ENCODE results near the gene CYCS.
A peak's percentile ranks its signal among the peaks of the same experiment; 100 is the strongest.

CYCS gene

DNA sequence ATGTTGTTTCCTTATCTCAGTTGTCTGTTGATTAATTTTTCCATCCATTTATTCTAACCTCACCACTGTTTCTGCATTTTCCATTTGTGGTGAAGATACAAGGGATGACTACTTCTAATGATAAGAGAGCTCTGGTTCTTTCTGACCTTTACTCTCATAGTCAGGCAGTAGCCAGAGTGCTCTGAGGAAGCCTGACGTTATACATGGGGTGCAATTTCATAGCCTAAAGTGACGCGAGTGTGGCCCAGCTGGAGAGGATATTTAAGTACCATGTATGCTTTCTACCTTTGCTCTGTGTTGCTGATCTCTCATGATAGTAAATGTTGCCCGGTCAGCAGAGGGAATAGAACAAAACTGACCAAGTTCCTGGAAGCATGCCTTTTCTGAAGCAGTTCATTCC lies 33.9 kb upstream of the CYCS start:
- Histone ChIP-seq H3K23ac (ENCODE audit: low read length) (no peak overlapping the region), H2AK5ac (ENCODE audit: low read length) (no peak overlapping the region), H2BK5ac (ENCODE audit: low read depth, low read length, poor library complexity) (peak overlapping the region; percentile 13), H3K27me3 (ENCODE audit: insufficient read depth, low read length) (no peaks in the 10 kb centered on the region), H3K4me2 (ENCODE audit: low read length) (no peak overlapping the region), H4K91ac (ENCODE audit: low read depth, low read length) (no peak overlapping the region), H3K27ac (ENCODE audit: low read depth, low read length) (no peak overlapping the region), H2BK120ac (ENCODE audit: insufficient read depth, low read length, poor library complexity) (no peak overlapping the region), H3K79me2 (ENCODE audit: control insufficient read depth, insufficient read depth, low read length, poor library complexity) (no peaks in the 10 kb centered on the region), H3K18ac (ENCODE audit: low read length) (no peak overlapping the region), H3K4me1 (ENCODE audit: control insufficient read depth in 1 of 2, insufficient read depth in 2 of 2, low read length in 2 of 2) (no peaks in the 10 kb centered on the region), H3K9ac (ENCODE audit: low read length) (no peak overlapping the region), H3K4me3 (ENCODE audit: low read depth, low read length) (no peak overlapping the region), H4K12ac (ENCODE audit: low read depth, low read length) (no peak overlapping the region), H3K79me1 (ENCODE audit: low read length) (no peaks in the 10 kb centered on the region), H3K14ac (ENCODE audit: low read length) (no peak overlapping the region), H3K9me3 (ENCODE audit: insufficient read depth, low read depth, low read length) (no peaks in the 10 kb centered on the region), H3K4ac (ENCODE audit: low read depth, low read length) (no peak overlapping the region), H4K8ac (ENCODE audit: low read depth, low read length) (no peak overlapping the region), H2AFZ (ENCODE audit: insufficient read depth, low read length, poor library complexity) (no peak overlapping the region), H2BK12ac (ENCODE audit: low read length) (no peak overlapping the region), H3K36me3 (ENCODE audit: control insufficient read depth in 1 of 2, insufficient read depth in 2 of 2, low read length in 2 of 2) (peaks cover 3 to 5% of the 10 kb centered on the region in 2 experiments)
- WGBS (ENCODE audit: extremely low coverage, insufficient coverage, insufficient read length): no CpG with 5 or more reads among the region's 4 CpGs
- DNase-seq: no peak

DNA sequence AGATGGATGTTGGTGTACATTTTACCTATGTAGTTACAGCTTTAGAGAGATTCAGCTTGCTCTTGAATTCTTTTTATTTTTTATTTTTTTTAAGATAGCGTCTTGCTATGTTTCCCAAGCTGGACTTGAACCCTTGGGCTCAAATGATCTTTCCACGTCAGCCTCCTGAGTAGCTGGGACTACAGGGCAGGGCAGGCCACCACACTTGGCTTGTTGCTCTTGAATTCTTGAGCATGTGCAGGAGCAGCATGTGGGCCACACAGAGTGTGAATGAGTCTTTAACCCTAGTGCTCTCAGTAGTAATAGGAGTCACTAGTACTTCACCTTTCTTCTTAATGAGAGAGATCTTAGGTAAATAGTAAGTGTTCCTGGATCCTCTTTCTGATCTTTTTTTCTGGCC lies 26.7 kb upstream of the CYCS start:
- Histone ChIP-seq H3K4me1 (ENCODE audit: control insufficient read depth in 1 of 2, insufficient read depth in 2 of 2, low read length in 2 of 2) (no peaks in the 10 kb centered on the region), H2BK5ac (ENCODE audit: low read depth, low read length, poor library complexity) (no peak overlapping the region), H2BK12ac (ENCODE audit: low read length) (no peak overlapping the region), H3K9ac (ENCODE audit: low read length) (no peak overlapping the region), H3K27me3 (ENCODE audit: insufficient read depth, low read length) (no peaks in the 10 kb centered on the region), H3K14ac (ENCODE audit: low read length) (no peak overlapping the region), H4K12ac (ENCODE audit: low read depth, low read length) (no peak overlapping the region), H4K91ac (ENCODE audit: low read depth, low read length) (no peak overlapping the region), H3K23ac (ENCODE audit: low read length) (no peak overlapping the region), H3K27ac (ENCODE audit: low read depth, low read length) (no peak overlapping the region), H3K4me2 (ENCODE audit: low read length) (no peak overlapping the region), H3K4me3 (ENCODE audit: low read depth, low read length) (no peak overlapping the region), H3K4ac (ENCODE audit: low read depth, low read length) (no peak overlapping the region), H3K79me1 (ENCODE audit: low read length) (no peaks in the 10 kb centered on the region), H3K18ac (ENCODE audit: low read length) (no peak overlapping the region), H3K79me2 (ENCODE audit: control insufficient read depth, insufficient read depth, low read length, poor library complexity) (no peaks in the 10 kb centered on the region), H2BK120ac (ENCODE audit: insufficient read depth, low read length, poor library complexity) (no peak overlapping the region), H2AFZ (ENCODE audit: insufficient read depth, low read length, poor library complexity) (no peak overlapping the region), H4K8ac (ENCODE audit: low read depth, low read length) (no peak overlapping the region), H3K36me3 (ENCODE audit: control insufficient read depth in 1 of 2, insufficient read depth in 2 of 2, low read length in 2 of 2) (peaks cover 2 to 5% of the 10 kb centered on the region in 2 experiments), H2AK5ac (ENCODE audit: low read length) (no peak overlapping the region), H3K9me3 (ENCODE audit: insufficient read depth, low read depth, low read length) (no peaks in the 10 kb centered on the region)
- no CpG with 5 or more reads among the region's 2 CpGs for WGBS (ENCODE audit: extremely low coverage, insufficient coverage, insufficient read length)
- no peak for DNase-seq

DNA sequence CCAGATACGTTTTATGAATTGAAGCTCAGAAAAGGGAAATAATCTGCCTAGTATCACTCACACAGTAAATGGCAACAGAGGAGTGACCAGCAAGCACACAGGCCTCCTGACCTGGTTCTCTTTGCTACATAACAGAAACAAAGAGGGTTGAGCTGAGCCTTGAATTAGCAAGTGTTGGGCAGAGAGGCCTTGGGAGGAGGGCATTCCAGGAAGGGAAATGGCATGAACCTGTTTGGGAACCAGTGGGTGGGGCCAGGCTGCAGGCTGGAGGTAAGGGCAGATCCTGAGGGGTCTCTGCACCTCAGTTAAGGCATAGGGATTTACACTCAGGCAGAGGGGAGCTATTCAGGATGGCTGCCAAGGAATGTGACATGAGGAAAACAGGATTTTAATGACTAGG lies 24.8 kb upstream of the CYCS start:
- H3K4me3 ChIP-seq (ENCODE audit: low read depth, low read length): no peak overlapping the region
- H3K4me2 ChIP-seq (ENCODE audit: low read length): no peak overlapping the region
- no peak overlapping the region for H4K8ac ChIP-seq (ENCODE audit: low read depth, low read length)
- no peak overlapping the region for H3K9ac ChIP-seq (ENCODE audit: low read length)
- no peak overlapping the region for H4K91ac ChIP-seq (ENCODE audit: low read depth, low read length)
- no peak for DNase-seq
- H3K79me2 ChIP-seq (ENCODE audit: control insufficient read depth, insufficient read depth, low read length, poor library complexity): no peaks in the 10 kb centered on the region
- H3K27me3 ChIP-seq (ENCODE audit: insufficient read depth, low read length): no peaks in the 10 kb centered on the region
- no peak overlapping the region for H2AK5ac ChIP-seq (ENCODE audit: low read length)
- H2AFZ ChIP-seq (ENCODE audit: insufficient read depth, low read length, poor library complexity): no peak overlapping the region
- no peak overlapping the region for H2BK12ac ChIP-seq (ENCODE audit: low read length)
- H3K36me3 ChIP-seq (ENCODE audit: control insufficient read depth in 1 of 2, insufficient read depth in 2 of 2, low read length in 2 of 2): peaks cover 0 to 2% of the 10 kb centered on the region in 2 experiments
- no peak overlapping the region for H3K18ac ChIP-seq (ENCODE audit: low read length)
- H3K23ac ChIP-seq (ENCODE audit: low read length): no peak overlapping the region
- H4K12ac ChIP-seq (ENCODE audit: low read depth, low read length): no peak overlapping the region
- no peak overlapping the region for H3K4ac ChIP-seq (ENCODE audit: low read depth, low read length)
- no peak overlapping the region for H2BK120ac ChIP-seq (ENCODE audit: insufficient read depth, low read length, poor library complexity)
- H3K79me1 ChIP-seq (ENCODE audit: low read length): no peaks in the 10 kb centered on the region
- no peaks in the 10 kb centered on the region for H3K9me3 ChIP-seq (ENCODE audit: insufficient read depth, low read depth, low read length)
- no peak overlapping the region for H3K14ac ChIP-seq (ENCODE audit: low read length)
- WGBS (ENCODE audit: extremely low coverage, insufficient coverage, insufficient read length): no CpG with 5 or more reads among the region's 1 CpG
- H3K27ac ChIP-seq (ENCODE audit: low read depth, low read length): no peak overlapping the region
- H2BK5ac ChIP-seq (ENCODE audit: low read depth, low read length, poor library complexity): no peak overlapping the region
- no peaks in the 10 kb centered on the region for H3K4me1 ChIP-seq (ENCODE audit: control insufficient read depth in 1 of 2, insufficient read depth in 2 of 2, low read length in 2 of 2)

DNA sequence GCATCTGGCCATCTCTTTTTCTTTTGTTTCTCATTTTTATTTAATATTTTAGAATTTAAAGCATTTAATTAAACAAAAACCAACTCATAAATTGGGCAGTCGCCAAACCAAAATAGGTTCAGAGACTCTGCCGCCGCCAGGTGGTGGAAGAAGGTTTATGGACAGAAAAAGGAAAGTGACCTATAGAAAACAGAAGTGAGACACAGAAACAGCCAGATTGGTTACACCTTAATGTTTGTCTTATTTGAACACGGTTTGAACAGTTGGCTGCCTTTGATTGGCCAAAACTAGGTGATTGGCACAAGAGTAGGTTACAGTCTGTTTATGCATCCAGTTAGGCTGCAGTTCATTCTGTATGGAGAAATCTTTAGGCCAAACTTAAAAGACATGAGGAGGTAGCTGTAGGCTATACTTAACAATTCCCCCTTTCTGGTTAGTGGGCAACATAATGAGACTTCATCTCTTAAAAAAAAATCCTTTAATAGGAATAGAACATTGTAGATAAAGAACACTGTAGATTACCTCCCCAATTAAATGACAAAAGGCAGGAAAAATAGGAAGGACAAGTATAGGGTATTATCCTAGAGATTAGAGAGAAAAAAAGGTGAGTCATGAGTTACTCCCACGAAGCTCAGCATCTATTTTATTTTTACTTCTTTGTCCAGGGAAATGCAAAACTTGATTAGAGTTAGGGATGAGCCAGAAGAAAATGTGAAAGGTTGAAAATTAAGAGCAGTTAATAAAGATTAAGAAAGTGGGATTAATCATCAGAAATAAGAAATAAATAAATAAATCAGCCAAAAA lies 23.9 kb upstream of the CYCS start:
- Histone ChIP-seq H2AK5ac (ENCODE audit: low read length) (no peak overlapping the region), H3K9me3 (ENCODE audit: insufficient read depth, low read depth, low read length) (no peaks in the 10 kb centered on the region), H3K4me1 (ENCODE audit: control insufficient read depth in 1 of 2, insufficient read depth in 2 of 2, low read length in 2 of 2) (no peaks in the 10 kb centered on the region), H3K23ac (ENCODE audit: low read length) (no peak overlapping the region), H3K27ac (ENCODE audit: low read depth, low read length) (no peak overlapping the region), H3K79me2 (ENCODE audit: control insufficient read depth, insufficient read depth, low read length, poor library complexity) (no peaks in the 10 kb centered on the region), H3K4me2 (ENCODE audit: low read length) (no peak overlapping the region), H3K18ac (ENCODE audit: low read length) (no peak overlapping the region), H3K4ac (ENCODE audit: low read depth, low read length) (no peak overlapping the region), H3K4me3 (ENCODE audit: low read depth, low read length) (no peak overlapping the region), H4K8ac (ENCODE audit: low read depth, low read length) (no peak overlapping the region), H3K27me3 (ENCODE audit: insufficient read depth, low read length) (no peaks in the 10 kb centered on the region), H4K91ac (ENCODE audit: low read depth, low read length) (no peak overlapping the region), H3K79me1 (ENCODE audit: low read length) (no peaks in the 10 kb centered on the region), H3K14ac (ENCODE audit: low read length) (no peak overlapping the region), H3K9ac (ENCODE audit: low read length) (no peak overlapping the region), H2BK12ac (ENCODE audit: low read length) (no peak overlapping the region), H4K12ac (ENCODE audit: low read depth, low read length) (no peak overlapping the region), H3K36me3 (ENCODE audit: control insufficient read depth in 1 of 2, insufficient read depth in 2 of 2, low read length in 2 of 2) (peaks cover 0 to 4% of the 10 kb centered on the region in 2 experiments), H2AFZ (ENCODE audit: insufficient read depth, low read length, poor library complexity) (no peak overlapping the region), H2BK120ac (ENCODE audit: insufficient read depth, low read length, poor library complexity) (no peak overlapping the region), H2BK5ac (ENCODE audit: low read depth, low read length, poor library complexity) (no peak overlapping the region)
- WGBS (ENCODE audit: extremely low coverage, insufficient coverage, insufficient read length): no CpG with 5 or more reads among the region's 5 CpGs
- DNase-seq: no peak
